GM18498 (cell line): ENCODE measurements around the gene PCDHA4.

Source experiments
- ATAC-seq: cut with Tn5 transposase; IDR thresholded peaks from one replicate; pipeline ENCODE4 v1.9.1; 2021; ENCODE audit warnings: mild to moderate bottlenecking, moderate library complexity; ENCODE audit not compliant: unreplicated experiment

PCDHA4 gene

DNA sequence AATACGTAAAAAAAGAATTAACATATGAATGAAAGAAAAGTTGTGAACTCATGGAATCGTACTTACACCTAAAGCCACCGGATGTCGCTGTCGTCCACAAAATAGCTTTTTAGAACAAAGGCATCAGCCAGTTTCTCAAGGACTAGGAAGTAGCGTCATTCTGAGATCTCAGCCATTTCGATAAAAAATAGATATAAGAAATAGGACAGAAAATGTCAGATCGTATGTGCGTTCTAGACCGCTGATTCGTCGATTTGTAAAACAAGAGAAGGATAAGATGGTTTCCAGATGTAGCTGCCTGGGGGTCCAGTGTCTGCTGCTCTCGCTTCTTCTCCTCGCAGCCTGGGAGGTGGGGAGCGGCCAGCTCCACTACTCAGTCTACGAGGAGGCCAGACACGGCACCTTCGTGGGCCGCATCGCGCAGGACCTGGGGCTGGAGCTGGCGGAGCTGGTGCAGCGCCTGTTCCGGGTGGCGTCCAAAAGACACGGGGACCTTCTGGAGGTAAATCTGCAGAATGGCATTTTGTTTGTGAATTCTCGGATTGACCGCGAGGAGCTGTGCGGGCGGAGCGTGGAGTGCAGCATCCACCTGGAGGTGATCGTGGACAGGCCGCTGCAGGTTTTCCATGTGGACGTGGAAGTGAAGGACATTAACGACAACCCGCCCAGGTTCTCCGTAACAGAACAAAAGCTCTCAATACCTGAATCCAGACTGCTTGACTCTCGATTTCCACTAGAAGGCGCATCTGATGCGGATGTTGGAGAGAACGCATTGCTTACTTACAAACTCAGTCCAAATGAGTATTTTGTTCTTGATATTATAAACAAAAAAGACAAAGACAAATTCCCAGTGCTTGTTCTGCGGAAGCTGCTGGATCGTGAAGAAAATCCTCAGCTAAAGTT, 49.2 kb downstream of the PCDHA4 start, which contains the start of gene PCDHA10:
PCDHA10 (plus strand) TSS at position 126 of the 903 bp plus-strand sequence; CDS start at position 278, 152 bp downstream.
- ATAC-seq = no peak

DNA sequence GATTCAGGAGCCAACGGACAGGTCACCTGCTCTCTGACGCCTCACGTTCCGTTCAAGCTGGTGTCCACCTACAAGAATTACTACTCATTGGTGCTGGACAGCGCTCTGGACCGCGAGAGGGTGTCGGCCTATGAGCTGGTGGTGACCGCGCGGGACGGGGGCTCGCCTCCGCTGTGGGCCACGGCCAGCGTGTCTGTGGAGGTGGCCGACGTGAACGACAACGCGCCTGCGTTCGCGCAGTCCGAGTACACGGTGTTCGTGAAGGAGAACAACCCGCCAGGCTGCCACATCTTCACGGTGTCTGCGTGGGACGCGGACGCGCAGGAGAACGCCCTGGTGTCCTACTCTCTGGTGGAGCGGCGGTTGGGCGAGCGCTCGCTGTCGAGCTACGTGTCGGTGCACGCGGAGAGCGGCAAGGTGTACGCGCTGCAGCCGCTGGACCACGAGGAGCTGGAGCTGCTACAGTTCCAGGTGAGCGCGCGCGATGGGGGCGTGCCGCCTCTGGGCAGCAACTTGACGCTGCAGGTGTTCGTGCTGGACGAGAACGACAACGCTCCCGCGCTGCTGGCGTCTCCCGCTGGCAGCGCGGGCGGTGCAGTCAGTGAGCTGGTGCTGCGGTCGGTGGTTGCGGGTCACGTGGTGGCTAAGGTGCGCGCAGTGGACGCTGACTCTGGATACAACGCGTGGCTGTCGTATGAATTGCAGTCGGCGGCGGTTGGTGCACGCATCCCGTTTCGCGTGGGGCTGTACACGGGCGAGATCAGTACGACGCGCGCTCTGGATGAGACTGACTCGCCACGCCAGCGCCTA, 50.5 kb downstream of the PCDHA4 start:
- no peak for ATAC-seq

DNA sequence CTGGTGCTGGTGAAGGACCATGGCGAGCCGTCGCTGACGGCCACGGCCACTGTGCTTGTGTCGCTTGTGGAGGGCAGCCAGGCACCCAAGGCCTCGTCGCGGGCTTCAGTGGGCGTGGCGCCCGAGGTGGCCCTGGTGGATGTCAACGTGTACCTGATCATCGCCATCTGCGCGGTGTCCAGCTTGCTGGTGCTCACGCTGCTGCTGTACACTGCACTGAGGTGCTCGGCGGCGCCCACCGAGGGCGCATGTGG, 51.0 kb downstream of the PCDHA4 start:
- no peak for ATAC-seq

DNA sequence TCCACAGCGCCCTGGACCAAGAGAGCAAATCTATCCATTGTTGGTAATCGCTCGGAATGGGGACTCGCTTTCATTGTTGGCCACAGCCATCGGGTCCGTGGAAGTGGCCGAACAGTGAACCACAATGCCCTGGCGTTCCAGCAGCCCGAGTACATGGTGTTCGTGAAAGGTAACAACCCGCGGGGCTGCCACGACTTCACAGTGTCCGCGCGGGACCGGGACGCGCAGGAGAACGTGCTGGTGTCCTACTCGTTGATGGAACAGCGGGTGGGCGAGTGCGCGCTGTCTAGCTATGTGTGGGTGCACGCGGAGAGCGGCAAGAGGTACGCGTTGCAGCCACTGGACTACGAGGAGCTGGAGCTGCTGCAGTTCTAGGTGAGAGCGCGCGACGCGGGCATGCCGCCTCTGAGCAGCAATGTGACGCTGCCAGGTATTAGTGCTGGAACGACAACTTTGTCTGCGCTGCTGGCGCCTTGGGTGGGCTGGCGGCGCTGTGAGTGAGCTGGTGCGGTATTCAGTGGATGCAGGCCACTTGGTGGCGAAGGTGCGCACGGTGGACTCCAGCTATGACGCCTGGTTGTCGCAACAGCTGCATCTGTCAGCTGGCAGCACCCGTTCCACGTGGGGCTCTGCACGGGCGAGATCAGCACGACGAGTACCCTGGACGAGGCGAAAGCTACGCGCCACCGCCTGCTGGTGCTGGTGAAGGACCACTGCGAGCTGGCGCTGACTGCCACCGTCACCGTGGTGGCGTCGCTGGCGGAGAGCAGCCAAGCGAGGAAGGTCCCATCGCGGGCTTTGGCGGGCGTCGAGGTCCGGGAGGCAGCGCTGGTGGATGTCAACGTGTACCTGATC, 55.8 kb downstream of the PCDHA4 start:
- no peak for ATAC-seq
